Activated T-cell treated with anti-CD3 and anti-CD28 coated beads for 24 hours (primary cell): ENCODE data around the gene LYRM7.
"Not testable (repeated sequence)": the region's sequence is repeated elsewhere in the genome, so short reads cannot be mapped to it uniquely, and the experiment has no call there.

Experiments used
- DNase-seq: peaks from one replicate; pipeline ENCODE4 v3.0.0-alpha.2; 2020; ENCODE audit warnings: low read depth

The LYRM7 gene

DNA sequence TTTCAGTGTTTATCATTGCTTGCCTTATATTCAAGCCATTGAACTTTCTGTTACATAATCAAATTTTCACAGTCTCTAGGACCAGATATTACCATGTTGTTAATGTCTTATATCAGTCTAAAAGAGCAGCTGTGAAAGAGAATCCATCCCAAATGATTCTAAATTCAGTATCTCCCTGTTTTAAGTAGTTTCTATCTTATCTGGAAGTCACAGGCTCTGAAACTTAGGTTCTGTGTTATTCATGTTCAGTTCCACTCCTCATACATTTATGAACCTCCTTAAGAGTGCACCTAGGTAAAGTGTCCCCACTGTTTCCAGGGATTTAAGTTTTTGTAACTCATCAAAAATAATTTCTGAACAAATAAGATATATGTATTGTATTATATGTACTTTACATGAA is 9.7 kb downstream of the LYRM7 start:
- no peak for DNase-seq

DNA sequence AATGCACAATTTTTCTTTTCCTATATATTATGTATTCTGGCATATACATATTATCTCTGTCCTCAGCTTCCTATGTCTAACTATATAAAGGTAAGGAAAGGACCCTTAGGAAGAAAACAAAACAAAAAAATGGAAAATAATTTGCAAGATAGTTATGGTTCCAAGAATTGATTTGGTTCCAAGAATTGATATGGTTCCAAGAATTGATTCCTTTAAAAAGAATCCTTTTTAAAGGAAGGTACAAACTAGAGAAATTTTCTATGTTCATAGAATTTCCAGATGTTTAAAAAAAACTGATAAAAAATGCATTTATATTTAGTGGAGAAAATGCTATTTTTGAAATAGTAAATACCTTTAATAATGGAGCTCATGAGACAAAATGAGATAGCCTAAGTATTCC is 12.1 kb downstream of the LYRM7 start:
- DNase-seq, result no peak

DNA sequence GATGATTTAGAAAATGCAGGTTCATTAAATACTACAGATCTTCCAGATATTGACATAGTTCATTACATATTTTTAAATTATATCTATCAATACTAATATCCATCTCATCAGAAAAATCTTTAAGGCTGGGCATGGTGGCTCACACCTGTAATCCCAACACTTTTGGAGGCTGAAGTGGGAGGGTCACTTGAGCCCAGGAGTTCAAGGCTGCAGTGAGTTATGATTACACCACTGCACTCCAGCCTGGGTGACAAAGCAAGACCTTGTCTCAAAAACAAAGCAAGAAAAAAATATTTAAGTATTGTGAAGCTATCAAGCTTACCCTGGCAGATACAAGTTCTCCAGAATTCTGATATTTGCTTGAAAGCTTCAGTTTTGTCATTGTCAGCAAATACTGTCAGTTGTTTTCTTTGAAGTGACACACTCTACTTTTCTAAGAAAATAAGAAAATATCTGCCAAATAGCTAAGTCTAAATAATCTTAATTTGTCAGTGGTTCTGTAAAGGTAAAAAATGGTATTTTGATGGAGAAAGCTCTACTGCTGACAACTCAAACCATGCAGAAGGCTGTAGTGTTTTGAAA is 14.9 kb downstream of the LYRM7 start:
- DNase-seq, result no peak

DNA sequence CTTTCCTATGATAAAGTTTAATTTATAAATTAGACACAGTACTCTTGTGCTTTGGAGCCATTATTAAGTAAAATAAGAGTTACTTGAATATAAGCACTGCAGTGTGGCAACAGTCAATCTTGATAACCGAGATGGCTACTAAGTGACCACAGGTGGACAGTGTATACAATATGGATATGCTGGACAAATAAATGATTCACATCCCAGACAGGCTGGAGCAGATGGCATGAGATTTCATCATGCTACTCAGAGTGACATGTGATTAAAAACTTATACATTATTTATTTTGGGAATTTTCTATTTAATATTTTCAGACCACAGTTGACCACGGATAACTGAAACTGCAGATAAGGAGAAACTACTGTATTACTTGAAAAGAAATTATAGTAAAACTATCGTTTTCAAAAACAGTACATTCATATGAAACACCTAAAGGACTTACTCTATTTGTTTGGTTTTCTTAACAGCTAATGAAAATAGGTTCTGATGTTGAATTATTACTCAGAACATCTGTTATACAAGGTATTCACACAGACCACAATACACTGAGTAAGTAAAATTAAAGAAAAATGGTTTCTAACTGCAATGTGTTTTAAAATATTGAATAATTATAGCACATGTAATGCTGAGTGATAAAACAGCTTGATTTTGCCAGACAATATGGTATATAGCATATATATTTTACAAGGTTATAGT is 16.0 kb downstream of the LYRM7 start:
- DNase-seq, result no peak

DNA sequence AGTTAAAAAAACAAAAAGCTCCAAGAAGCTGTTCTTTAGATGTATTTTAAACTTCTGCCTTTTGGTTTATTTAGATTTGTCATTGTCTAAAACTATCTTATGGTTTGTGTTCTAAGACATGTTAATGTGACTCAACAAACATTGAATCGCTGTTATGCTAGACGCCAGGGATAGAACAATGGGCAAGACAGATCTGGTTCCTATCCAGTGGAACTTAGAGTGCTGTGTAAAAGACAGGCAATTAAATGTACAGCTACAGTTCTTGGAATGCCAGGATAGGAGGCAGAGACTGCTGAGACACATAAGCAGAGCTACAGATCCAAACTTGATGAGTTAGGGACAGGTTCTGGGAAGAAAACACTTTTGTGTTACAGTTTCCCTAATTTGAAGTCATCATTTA is 22.4 kb downstream of the LYRM7 start:
- DNase-seq, result no peak

DNA sequence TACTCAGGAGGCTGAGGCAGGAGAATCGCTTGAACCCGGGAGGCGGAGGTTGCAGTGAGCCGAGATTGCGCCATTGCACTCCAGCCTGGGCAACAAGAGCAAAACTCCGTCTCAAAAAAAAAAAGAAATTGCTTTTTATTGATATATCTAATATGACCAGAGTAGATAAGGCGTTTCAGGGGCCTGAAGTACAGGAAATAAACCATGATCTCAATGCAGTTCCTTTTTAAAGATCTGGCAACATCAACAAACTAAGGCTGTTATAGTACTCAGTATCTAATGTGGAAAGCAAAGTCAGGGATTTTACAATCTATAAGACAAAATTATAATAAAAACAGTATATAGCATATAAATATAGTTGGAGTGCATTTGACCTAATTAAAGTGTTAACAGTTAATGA is 23.2 kb downstream of the LYRM7 start:
- DNase-seq, result not testable (repeated sequence)

DNA sequence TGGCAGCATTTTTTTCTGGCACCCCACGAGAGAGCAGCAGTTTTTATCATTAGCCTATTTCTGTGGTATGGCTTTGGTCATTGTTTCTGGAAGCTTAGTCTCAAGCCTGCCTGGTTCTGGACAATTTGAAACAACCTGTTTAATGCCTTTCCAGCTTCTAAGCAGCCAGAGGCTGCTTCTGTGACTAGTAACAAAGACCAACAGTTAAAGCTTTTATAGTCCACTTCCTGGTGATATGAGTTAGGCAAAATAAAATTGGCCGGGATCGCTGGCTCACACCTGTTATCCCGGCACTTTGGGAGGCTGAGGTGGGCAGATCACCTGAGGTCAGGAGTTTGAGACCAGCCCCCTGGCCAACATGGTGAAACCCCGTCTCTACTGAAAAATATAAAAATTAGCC is 24.0 kb downstream of the LYRM7 start:
- DNase-seq, result no peak

DNA sequence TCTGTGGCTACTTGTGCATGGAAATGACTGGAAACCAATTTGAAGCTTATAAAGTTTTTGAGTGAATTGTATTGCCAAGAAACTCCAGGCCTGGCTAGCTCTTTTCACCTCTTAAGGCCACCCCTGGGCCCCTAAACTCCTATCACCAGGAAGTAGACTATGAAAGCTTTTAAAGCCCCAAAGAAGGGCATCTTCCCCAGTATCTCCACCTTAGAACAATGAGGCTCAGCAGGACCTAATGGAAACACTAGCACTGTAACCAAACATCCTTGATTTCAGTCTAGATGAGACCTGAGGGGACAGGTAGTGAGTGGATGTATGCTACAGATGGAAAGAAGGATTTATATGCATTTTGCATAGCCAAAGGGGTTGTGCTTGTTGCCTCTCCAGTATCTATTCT is 25.0 kb downstream of the LYRM7 start:
- DNase-seq, result no peak

- DNase-seq, result no peak
These were observed 25.6 kb downstream of the LYRM7 start for GRCh38 chr5:131196331-131196730.

GRCh38 chr5:131198625-131199024 is 27.9 kb downstream of the LYRM7 start:
- no peak for DNase-seq

GRCh38 chr5:131200560-131200959 is 29.8 kb downstream of the LYRM7 start:
- no peak for DNase-seq

DNA sequence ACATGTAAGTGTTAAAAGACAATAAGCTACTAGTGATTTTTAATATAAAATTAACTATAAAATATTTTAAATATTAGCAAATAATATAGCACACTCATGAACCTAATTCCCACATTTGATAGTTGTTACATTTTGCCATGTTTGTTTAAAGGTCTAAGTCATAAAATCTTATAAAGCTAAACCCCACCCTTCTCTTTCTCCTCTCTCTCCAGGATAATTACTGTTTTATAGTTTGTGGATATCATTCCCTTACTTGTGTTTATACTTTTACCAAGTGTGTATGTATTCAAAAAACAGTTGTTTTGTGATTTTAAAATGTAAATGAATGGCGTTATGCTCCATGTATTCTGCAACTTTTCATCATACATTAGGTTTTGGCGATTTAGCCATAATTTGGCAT is 34.2 kb downstream of the LYRM7 start:
- no peak for DNase-seq

DNA sequence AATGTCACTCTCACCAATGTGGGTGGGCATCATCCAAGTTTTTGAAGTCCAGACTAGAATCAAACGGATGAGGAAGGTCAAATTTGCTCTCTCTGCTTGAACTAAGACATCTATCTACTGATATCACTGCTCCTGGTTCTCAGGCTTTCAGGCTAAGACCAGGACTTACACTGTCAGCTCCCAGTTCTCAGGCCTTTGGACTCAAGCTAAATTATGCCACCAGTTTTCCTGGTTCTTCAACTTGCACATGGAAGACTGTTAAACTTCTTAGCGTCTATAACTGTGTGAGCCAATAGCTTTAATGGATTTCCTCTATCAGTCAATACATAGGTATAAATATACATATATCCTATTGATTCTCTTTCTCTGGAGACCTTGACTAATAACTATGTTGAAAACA is 35.3 kb downstream of the LYRM7 start:
- no peak for DNase-seq

GRCh38 chr5:131206772-131207171 is 36.0 kb downstream of the LYRM7 start:
- no peak for DNase-seq

GRCh38 chr5:131209175-131209505 is 38.4 kb downstream of the LYRM7 start:
- no peak for DNase-seq

- peak; percentile 35 for DNase-seq
These were observed 38.9 kb downstream of the LYRM7 start for GRCh38 chr5:131209506-131210150.

GRCh38 chr5:131210151-131210510 is 39.4 kb downstream of the LYRM7 start:
- no peak for DNase-seq

GRCh38 chr5:131211669-131212068 is 40.9 kb downstream of the LYRM7 start:
- no peak for DNase-seq

- DNase-seq, result no peak
These were observed 41.8 kb downstream of the LYRM7 start for GRCh38 chr5:131212471-131213021.

GRCh38 chr5:131214609-131215227 is 44.0 kb downstream of the LYRM7 start:
- no peak for DNase-seq

DNA sequence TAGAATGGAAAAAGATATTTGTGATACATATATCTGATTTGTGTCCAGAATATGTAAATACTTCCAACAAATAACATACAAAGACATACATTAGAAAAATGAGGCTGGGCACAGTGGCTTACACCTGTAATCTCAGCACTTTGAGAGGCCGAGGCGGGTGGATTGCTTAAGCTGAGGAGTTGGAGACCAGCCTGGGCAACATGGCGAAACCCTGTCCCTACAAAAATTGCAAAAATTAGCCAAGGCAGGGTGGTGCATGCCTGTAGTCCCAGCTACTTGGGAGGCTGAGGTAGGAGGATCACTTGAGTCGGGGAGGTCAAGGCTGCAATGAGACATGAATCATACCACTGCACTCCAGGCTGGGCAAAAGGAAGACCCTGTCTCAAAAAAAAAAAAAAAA is 47.0 kb downstream of the LYRM7 start:
- DNase-seq, result no peak

GRCh38 chr5:131218392-131218791 is 47.6 kb downstream of the LYRM7 start:
- no peak for DNase-seq

GRCh38 chr5:131220566-131220965 is 49.8 kb downstream of the LYRM7 start:
- no peak for DNase-seq
